Left cardiac atrium (tissue), 4 donors: ENCODE data around the gene KAT2B. TPM values are rescaled to one million over a fixed set of nuclear protein-coding genes. Genes with fewer than 3 reads are reported as not detected.
A peak's percentile ranks its signal among the peaks of the same experiment; 100 is the strongest.

Source experiments
- ATAC-seq, 2 donors: fragments of 200-7000 bp; cut with Tn5 transposase; one replicate each; pipeline ENCODE4 v1.9.1; 2020; ENCODE audit warnings: mild to moderate bottlenecking in 2 of 2, moderate library complexity in 2 of 2
- DNase-seq: peaks from one replicate; pipeline ENCODE4 v3.0.0-alpha.2; 2020
- intact Hi-C, 2 donors: fragments of 100-400 bp; cut with DNase I; formaldehyde crosslinking; loops; one replicate each; pipeline versions ENCODE4 v1.14.1 to v1.15.1; 2022 to 2023
- total RNA-seq, 2 donors: library from RNA; stranded (reverse); fragmentation: NEBNext Ultra II Directional; extraction: Animal tissue kit (Norgen Biotek cat#: 25700); gene quantifications; one replicate each; pipeline ENCODE4 v1.2.1, GENCODE V29; 2021
- donor health status: DM: no; HTN: yes; CAD: no.
- donor health status: DM: no; HTN: yes; CAD: no; lungs with severe emphysema.
- donor health status: DM: yes; HTN: yes; CAD: no.
- donor health status: Dilated cardiomyopathy.

Gene KAT2B
- total RNA-seq, 2 donors from 2014 or later = 59.8 to 73.3 TPM

DNA sequence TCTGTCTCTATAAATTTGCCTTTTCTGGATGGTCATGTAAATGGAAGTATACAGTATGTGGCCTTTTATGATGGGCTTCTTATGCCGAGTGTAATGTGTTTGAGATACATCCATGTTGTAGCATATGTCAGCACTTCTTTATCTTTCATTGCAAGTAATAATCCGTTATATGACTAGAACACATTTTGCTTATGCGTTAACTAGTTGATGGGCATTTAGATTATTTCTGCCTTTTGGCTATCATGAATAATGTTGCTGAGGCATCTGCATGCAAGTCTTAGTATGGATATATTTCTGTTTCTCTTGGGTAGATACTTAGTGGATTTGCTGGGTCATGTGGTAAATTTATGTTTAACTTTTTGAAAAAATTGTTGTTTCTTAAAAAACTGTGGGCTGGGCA, 19.7 kb downstream of the KAT2B start:
- ATAC-seq (no peak), DNase-seq (no peak)
- intact Hi-C loops = no loop called here

DNA sequence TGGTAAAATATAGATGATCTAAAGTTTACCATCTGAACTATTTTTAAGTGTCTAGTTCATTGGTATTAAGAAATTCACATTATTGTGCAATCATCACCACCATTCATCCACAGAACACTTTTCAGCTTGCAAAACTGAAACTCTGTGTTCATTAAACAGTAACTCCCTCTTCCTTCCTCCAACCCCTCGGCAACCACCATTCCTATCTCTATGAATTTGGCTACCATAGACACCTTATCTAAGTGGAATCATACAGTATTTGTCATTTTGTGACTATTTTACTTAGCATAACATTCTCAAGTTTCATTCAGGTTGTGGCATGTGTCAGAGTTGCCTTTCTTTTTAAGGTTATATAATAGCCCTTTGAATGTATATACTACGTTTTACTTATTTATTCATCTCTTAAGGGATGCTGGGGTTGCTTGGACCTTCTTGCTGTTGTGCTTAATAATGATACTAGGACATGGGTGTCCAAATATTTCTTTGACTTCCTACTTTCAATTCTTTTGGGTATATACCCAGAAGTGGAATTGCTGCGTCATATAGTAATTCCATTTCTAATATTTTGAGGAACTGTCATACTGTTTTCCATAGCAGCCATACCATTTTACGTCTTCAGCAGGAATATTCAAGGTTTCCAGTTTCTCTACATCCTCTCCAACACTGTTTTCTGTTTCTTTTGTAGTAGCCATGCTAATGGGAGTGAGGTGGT, 20.9 kb downstream of the KAT2B start:
- ATAC-seq = peak; percentile 31 to 44
- DNase-seq = no peak
- intact Hi-C loops = no loop called here

- intact Hi-C loops = no loop called here
- no peak for ATAC-seq
Observed at GRCh38 chr3:20062996-20063395, 22.8 kb downstream of the KAT2B start.

GRCh38 chr3:20064387-20064786, 24.1 kb downstream of the KAT2B start:
- no peak for DNase-seq
- ATAC-seq = no peak
- intact Hi-C loops = no loop called here

More at GRCh38 chr3:20062996-20063395, 22.8 kb downstream of the KAT2B start:
- no peak for DNase-seq

DNA sequence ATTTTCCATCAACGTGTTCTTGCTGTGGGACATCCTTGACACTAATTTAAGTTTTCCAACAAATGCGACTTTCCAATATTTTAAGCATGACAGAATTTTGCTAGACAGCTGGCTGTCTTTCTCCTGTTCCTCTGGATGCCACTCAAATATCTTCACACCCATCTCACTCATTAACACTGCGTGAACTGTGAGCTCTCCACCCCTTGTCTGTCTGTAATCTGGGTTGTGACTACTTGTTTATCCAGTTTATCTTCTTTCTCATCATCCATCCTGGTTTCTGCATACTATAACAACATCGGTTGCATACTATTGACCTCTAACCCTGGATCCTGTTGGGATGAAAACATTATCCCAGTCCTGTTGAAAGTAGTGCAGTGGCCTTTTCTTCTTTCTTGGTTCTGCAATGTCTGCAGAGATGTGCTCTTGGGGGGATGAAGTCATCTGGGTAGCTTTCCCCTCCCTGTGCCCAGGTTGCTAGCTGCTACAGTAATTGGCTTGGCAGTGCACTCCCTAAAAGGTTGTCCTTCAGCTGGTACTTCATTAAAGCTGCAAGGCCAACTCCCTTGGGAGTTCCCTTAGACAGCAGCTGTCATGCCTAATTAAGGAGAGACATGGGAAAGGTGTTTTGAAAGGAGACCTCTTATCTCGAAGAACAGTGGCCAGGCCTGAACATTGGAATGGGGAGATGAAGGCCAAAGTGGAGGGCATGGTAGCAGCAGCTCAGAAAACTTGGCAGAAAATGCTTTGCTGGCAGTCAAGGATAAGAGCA, 24.7 kb downstream of the KAT2B start:
- DNase-seq (no peak), ATAC-seq (peak; percentile 40 to 70)
- intact Hi-C loops = no loop called here

DNA sequence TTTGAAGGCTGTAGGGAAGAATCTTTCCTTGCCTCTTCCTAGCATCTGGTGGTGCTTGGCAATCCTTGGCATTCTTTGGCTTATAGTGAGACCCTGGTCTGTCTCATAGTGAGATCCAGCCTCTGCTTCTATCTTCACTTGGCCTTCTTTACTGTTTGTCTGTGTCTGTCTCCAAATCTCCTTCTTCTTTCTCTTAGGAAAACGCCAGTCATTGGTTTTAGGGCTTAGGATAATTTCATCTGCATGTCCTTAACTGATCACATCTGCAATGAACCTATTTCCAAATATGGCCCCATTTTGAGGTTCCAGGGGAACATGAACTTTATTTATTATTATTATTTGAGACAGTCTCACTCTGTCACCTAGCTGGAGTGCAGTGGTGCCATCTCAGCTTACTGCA, 25.8 kb downstream of the KAT2B start:
- intact Hi-C loops = no loop called here
- DNase-seq (no peak), ATAC-seq (no peak)

DNA sequence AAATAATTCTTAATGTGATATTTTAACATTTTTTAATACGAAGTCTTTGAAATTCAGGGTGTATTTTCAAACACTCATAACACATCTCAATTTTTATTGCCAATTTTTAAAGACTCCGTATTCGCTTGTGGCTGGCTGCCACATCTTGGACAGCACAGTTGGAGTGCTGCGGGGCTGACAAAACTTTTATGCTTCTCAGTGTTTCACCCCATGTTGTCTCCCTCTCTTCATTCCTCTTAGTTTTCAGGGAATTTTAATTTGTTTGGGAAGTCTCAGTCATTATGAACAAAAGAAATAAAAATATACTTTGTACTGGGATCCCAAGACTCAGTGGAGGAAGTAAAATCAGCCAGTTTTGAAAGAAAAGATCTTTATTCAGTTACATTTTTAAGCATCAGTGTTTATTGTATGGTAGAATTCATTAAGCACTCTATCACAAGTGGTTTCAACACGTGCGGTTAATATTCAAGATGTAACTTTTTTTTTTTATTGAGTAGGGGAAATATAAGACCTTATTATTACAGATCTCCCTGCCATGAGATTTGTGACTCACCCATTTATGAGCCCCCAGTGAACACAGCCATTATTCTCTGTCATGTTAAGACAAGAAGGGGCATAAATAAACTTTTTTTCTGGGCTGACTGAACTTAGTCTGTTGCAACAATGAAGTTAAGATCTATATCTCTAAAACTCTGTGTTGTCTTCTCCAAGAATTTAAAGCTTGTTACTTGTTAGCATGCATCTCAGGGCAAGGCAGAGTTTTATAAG, 26.8 kb downstream of the KAT2B start:
- peak; percentile 30 to 65 for ATAC-seq
- no peak for DNase-seq
- intact Hi-C loops = no loop called here

DNA sequence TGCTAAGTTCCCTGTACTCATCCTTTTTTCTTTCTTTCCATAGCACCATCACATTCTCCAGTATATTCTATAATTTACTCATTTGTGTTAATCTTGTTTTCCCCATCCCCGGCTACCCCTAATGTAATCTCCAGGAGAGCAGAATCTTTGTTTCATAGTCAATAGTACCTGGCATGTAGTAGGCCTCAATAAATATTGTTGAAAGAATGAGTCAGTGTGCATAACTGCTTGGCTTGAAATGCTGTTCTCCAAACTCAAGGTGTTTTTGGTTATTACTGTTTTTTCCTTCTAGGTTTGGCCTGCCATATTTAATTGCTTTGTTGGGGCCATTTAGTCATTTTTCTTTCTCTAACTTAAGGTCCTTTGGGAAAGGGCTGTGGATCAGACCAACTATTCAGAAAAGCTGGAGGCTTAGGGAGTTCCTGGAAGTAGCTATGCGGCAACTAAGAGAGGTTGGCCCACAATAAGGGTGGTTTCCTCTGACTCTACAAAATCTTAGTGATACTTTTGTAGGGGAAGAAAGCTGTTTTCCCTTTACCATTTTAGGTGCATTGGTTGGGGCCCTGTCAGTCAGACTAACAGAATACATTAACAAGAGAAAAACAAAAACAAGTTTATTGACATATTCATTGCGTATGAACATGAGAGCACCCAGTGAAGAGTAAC, 28.4 kb downstream of the KAT2B start:
- ATAC-seq (no peak), DNase-seq (no peak)
- intact Hi-C loops = no loop called here

- intact Hi-C loops = no loop called here
- ATAC-seq (no peak), DNase-seq (no peak)
Observed at GRCh38 chr3:20069178-20069532, 28.9 kb downstream of the KAT2B start.

- peak; percentile 39 to 70 for ATAC-seq
- intact Hi-C loops = no loop called here
- no peak for DNase-seq
Observed at GRCh38 chr3:20071175-20071574, 30.9 kb downstream of the KAT2B start.

GRCh38 chr3:20072422-20072821, 32.2 kb downstream of the KAT2B start:
- DNase-seq = no peak
- intact Hi-C loops = no loop called here
- peak; percentile 27 to 53 for ATAC-seq

DNA sequence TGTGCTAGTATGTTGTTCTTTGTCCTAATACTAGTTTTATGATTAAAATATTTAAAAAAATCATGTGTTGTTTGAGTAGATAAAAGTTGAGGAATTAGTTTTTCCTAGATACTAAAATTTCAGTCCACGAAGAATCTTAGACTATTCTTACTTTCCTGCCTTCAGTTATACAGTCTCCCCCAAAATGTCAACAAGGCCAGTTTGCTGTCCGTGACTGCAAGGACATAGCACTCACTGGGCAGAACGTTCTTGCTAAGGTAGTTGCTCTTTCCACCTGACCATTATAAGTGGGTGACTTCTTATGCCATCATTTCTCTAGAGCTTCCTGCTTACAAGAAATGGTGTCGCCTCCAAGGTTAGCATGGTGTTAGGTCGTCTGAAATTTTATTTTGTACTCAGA, 32.8 kb downstream of the KAT2B start:
- intact Hi-C loops = no loop called here
- ATAC-seq (no peak), DNase-seq (no peak)

DNA sequence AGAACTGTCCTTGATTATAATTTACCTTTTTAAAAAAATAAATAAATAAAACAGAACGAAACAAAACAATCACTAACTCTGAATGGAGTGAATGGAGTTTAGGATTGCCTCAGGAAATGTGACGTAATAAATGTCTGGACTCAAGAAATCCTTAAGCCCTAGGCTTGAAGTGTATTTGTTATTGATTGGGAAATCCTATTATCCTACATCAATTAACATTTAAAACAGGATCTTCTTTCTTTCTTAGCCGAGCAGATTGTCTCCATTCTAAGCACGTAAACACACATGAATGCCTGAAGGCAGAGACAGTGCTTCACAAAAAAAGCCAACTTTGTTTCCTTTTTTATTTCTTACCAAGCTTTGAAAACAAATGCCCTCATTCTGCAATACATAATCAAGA, 33.4 kb downstream of the KAT2B start:
- ATAC-seq (no peak), DNase-seq (no peak)
- intact Hi-C loops = no loop called here

GRCh38 chr3:20074226-20075063, 34.2 kb downstream of the KAT2B start:
- intact Hi-C loops = no loop called here
- no peak for ATAC-seq

DNA sequence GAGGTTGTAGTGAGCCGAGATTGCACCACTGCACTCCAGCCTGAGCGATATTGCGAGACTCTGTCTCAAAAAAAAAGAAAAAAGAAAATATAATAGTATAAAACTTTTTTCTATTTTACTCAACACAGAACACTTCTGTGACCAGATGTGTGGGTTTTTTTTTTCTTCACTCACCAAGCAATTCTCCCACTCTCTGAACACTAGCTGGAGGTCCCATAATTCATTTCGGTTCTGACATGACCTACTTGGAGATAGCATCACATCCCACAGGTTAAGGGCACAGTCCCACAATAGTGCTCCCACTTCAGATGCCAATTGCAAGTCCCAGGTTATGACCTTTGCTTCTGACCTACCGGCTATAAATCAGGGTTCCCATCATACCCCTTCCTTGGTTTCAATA, 35.0 kb downstream of the KAT2B start:
- ATAC-seq (no peak), DNase-seq (no peak)
- intact Hi-C loops = no loop called here

More at GRCh38 chr3:20074226-20075063, 34.2 kb downstream of the KAT2B start:
- no peak for DNase-seq

DNA sequence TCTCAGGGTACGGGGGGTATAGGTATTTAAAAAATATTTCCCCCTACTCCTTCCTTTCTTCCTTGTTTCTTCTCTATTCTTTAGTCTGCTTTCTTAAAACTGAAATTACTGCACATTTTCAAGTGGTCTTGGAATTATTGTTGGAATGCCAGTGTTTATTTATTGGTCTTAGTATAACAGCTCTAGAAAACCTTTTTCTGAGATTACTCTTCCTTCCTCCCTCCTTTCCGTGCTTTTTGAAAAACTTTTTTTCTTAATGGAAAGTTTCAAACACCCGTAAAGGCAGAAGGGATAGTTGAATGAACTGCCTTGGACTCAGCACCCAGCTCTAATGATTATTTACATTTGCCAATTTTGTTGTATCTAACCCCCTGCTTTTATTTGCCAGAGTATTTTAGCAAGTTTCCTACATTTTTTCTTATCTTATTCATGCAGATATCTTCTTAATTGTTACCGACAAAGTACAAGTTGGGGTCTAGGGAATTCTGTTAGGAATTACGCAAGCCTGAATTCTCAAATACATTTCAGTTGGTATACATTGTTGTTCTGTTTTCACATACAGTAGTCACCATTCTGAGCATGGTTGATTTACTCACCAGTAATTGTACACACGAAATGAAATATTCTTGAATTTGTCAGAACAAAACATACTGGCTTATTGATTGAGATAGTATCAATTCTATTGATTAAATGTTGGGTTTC, 36.2 kb downstream of the KAT2B start:
- ATAC-seq = no peak
- no peak for DNase-seq
- intact Hi-C loops = no loop called here

- ATAC-seq (no peak), DNase-seq (no peak)
- intact Hi-C loops = no loop called here
Observed at GRCh38 chr3:20077068-20077467, 36.8 kb downstream of the KAT2B start.

DNA sequence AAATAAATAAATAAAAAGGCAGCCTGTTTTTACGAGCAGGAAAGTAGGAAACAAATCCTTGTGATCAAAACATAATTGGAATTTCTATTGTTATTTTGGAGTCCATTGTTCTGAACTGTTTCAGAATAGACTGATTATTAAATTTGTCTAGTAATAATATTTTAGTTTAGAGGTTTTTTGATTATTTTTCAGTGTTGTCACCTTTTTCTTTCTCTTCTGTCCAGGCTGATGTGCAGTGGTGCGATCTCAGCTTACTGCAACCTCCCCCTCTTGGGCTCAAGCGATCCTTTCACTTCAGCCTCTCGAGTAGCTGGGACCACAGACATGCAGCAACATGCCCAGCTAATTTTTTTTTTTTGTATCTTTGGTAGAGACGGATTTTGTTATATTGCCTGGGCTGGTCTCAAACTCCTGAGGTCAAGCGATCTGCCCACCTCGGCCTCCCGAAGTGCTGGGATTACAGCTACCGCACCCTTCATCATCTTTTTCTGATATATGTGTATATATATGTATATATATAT, 38.0 kb downstream of the KAT2B start:
- ATAC-seq (no peak), DNase-seq (no peak)
- intact Hi-C loops = no loop called here
